HEK293T (cell line): ENCODE measurements around the gene TTC22.

Source experiments
- CTCF ChIA-PET: fragments of 350-600 bp; formaldehyde crosslinking; extraction: SDS; loops from one replicate; lab custom pipeline; 2021; ENCODE audit warnings: antibody characterized with exemption, inconsistent platforms; lab: Yijun Ruan, JAX
- POLR2A ChIA-PET: fragments of 350-600 bp; formaldehyde crosslinking; extraction: SDS; loops from one replicate; lab custom pipeline; 2020; ENCODE audit warnings: antibody characterized with exemption, inconsistent platforms; lab: Yijun Ruan, JAX
- DNase-seq: peaks from one replicate; pipeline ENCODE4 v3.0.0; 2012; ENCODE audit warnings: mixed read lengths; ENCODE audit errors: extremely low spot score
- ARNT ChIP-seq: fragments of 450-650 bp; IDR thresholded peaks from 2 replicates; pipeline ENCODE4 v1.6.1; 2017; ENCODE audit warnings: mild to moderate bottlenecking
- BHLHE40 ChIP-seq: fragments of 450-650 bp; IDR thresholded peaks from 2 replicates; pipeline ENCODE4 v1.6.1; 2016; ENCODE audit warnings: mild to moderate bottlenecking, moderate library complexity, borderline replicate concordance
- CTBP1 ChIP-seq: fragments of 450-650 bp; IDR thresholded peaks from 2 replicates; pipeline ENCODE4 v1.6.1; 2016; ENCODE audit warnings: borderline replicate concordance
- ELF4 ChIP-seq: fragments of 450-650 bp; IDR thresholded peaks from 2 replicates; pipeline ENCODE4 v1.6.1; 2017; ENCODE audit warnings: antibody characterized with exemption
- FOXA1 ChIP-seq: fragments of 450-650 bp; IDR thresholded peaks from 2 replicates; pipeline ENCODE4 v1.6.1; 2016; ENCODE audit warnings: mild to moderate bottlenecking
- FOXK2 ChIP-seq: fragments of 450-650 bp; IDR thresholded peaks from 2 replicates; pipeline ENCODE4 v1.6.1; 2016; ENCODE audit warnings: mild to moderate bottlenecking
- FOXM1 ChIP-seq: fragments of 450-650 bp; IDR thresholded peaks from 2 replicates; pipeline ENCODE4 v1.6.1; 2017; ENCODE audit warnings: mild to moderate bottlenecking, borderline replicate concordance
- HDGF ChIP-seq: fragments of 450-650 bp; IDR thresholded peaks from 2 replicates; pipeline ENCODE4 v1.6.1; 2017; ENCODE audit warnings: antibody characterized with exemption, borderline replicate concordance
- L3MBTL2 ChIP-seq: fragments of 450-650 bp; conservative IDR thresholded peaks from 2 replicates; pipeline ENCODE4 v1.6.1; 2016; ENCODE audit warnings: mild to moderate bottlenecking
- LEF1 ChIP-seq: fragments of 450-650 bp; IDR thresholded peaks from 2 replicates; pipeline ENCODE4 v1.6.1; 2017; ENCODE audit warnings: mild to moderate bottlenecking, borderline replicate concordance
- NFRKB ChIP-seq: fragments of 450-650 bp; IDR thresholded peaks from 2 replicates; pipeline ENCODE4 v1.6.1; 2016; ENCODE audit warnings: mild to moderate bottlenecking, moderate library complexity
- SP1 ChIP-seq: fragments of 450-650 bp; IDR thresholded peaks from 2 replicates; pipeline ENCODE4 v1.6.1; 2017
- SUZ12 ChIP-seq: fragments of 450-650 bp; IDR thresholded peaks from 2 replicates; pipeline ENCODE4 v1.6.1; 2016; ENCODE audit warnings: mild to moderate bottlenecking
- TARDBP ChIP-seq: fragments of 450-650 bp; IDR thresholded peaks from 2 replicates; pipeline ENCODE4 v1.6.1; 2016
- ZNF384 ChIP-seq: fragments of 450-650 bp; IDR thresholded peaks from 2 replicates; pipeline ENCODE4 v1.6.1; 2016
- TF ChIP-seq, protein P1 (sequence below): fragments of 450-650 bp; IDR thresholded peaks from 2 replicates; pipeline ENCODE4 v1.6.1; 2016

The TTC22 gene

GRCh38 chr1:54743416-54744226 lies 57.5 kb downstream of the TTC22 start:
- ChIA-PET CTCF (no interaction called here), POLR2A (no interaction called here)
- DNase-seq, result no peak
- TF ChIP-seq FOXM1, result no peak
- no peak for TF ChIP-seq BHLHE40
- no peak for TF ChIP-seq L3MBTL2
- TF ChIP-seq ELF4, result no peak
- no peak for TF ChIP-seq NFRKB
- TF ChIP-seq ZNF384, result no peak
- TF ChIP-seq FOXK2, result no peak
- TF ChIP-seq, protein P1, sequence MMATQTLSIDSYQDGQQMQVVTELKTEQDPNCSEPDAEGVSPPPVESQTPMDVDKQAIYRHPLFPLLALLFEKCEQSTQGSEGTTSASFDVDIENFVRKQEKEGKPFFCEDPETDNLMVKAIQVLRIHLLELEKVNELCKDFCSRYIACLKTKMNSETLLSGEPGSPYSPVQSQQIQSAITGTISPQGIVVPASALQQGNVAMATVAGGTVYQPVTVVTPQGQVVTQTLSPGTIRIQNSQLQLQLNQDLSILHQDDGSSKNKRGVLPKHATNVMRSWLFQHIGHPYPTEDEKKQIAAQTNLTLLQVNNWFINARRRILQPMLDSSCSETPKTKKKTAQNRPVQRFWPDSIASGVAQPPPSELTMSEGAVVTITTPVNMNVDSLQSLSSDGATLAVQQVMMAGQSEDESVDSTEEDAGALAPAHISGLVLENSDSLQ, result no peak
- no peak for TF ChIP-seq CTBP1
- TF ChIP-seq SUZ12, result no peak
- no peak for TF ChIP-seq ARNT
- no peak for TF ChIP-seq TARDBP
- TF ChIP-seq SP1, result no peak
- no peak for TF ChIP-seq HDGF

GRCh38 chr1:54742282-54742681 lies 58.8 kb downstream of the TTC22 start:
- TF ChIP-seq LEF1 (no peak), FOXA1 (no peak), TARDBP (no peak), ARNT (no peak), SUZ12 (no peak), NFRKB (no peak), ZNF384 (no peak), SP1 (no peak), HDGF (no peak), FOXM1 (no peak), FOXK2 (no peak)
- TF ChIP-seq, protein P1, result no peak
- ChIA-PET CTCF (no interaction called here), POLR2A (no interaction called here)
- no peak for DNase-seq

GRCh38 chr1:54741531-54741930 lies 59.6 kb downstream of the TTC22 start:
- POLR2A ChIA-PET, result no interaction called here
- TF ChIP-seq ARNT (no peak), NFRKB (no peak), L3MBTL2 (no peak), CTBP1 (no peak), FOXK2 (no peak), ELF4 (no peak), FOXM1 (no peak)
- no peak for DNase-seq
- CTCF ChIA-PET, result no interaction called here

GRCh38 chr1:54738244-54738643 lies 62.9 kb downstream of the TTC22 start:
- ChIA-PET POLR2A (no interaction called here), CTCF (no interaction called here)
- TF ChIP-seq HDGF (no peak), FOXK2 (no peak), ARNT (no peak), L3MBTL2 (no peak), CTBP1 (no peak), SUZ12 (no peak), NFRKB (no peak), BHLHE40 (no peak), FOXA1 (no peak), FOXM1 (no peak)
- TF ChIP-seq, protein P1, result no peak
- DNase-seq, result no peak

- no peak for TF ChIP-seq FOXM1
- TF ChIP-seq FOXK2, result no peak
- TF ChIP-seq SP1, result no peak
- no peak for TF ChIP-seq SUZ12
- TF ChIP-seq TARDBP, result no peak
- TF ChIP-seq, protein P1, result no peak
- TF ChIP-seq LEF1, result no peak
- TF ChIP-seq L3MBTL2, result no peak
- TF ChIP-seq NFRKB, result no peak
- no peak for TF ChIP-seq ZNF384
- no peak for TF ChIP-seq ARNT
- no peak for TF ChIP-seq BHLHE40
- TF ChIP-seq ELF4, result no peak
- no peak for TF ChIP-seq HDGF
- no peak for DNase-seq
- ChIA-PET CTCF (no interaction called here), POLR2A (no interaction called here)
These were observed 64.4 kb downstream of the TTC22 start for GRCh38 chr1:54736685-54737084.
